DOHH2 (cell line): Measurements from ENCODE around the gene SMIM3.

Experiments
- CTCF ChIP-seq: fragments of 200-600 bp; sonication (generic); IDR thresholded peaks from one replicate; pipeline ENCODE4 v1.5.1; 2014; ENCODE audit warnings: antibody characterized with exemption, mild to moderate bottlenecking, low read depth, low read length; ENCODE audit not compliant: poor library complexity, severe bottlenecking
- EZH2phosphoT487 ChIP-seq: fragments of 200-600 bp; sonication (generic); IDR thresholded peaks from 2 replicates; pipeline ENCODE4 v1.6.1; 2017; ENCODE audit warnings: borderline replicate concordance, mild to moderate bottlenecking, antibody characterized with exemption, low read length, moderate library complexity, mixed read lengths

- TF ChIP-seq CTCF (no peak), EZH2phosphoT487 (no peak)
These were observed 1.7 kb downstream of the SMIM3 start for GRCh38 chr5:150780187-150780692.
